Liver (tissue), 9 donors: ENCODE data around the gene OTOA. TPM values are rescaled to one million over a fixed set of nuclear protein-coding genes. Genes with fewer than 3 reads are reported as not detected.

Source experiments
- DNase-seq: peaks from one replicate; pipeline ENCODE4 v3.0.0-alpha.2; 2017; ENCODE audit warnings: low spot score
- H3K27ac ChIP-seq, 2 donors: one replicate each; pipeline ENCODE4 v1.7.0; 2013; ENCODE audit warnings: inconsistent platforms in 2 of 2, low read length in 2 of 2, control low read depth in 1 of 2, low read depth in 1 of 2, mild to moderate bottlenecking in 1 of 2
- H3K27me3 ChIP-seq, 4 donors: one replicate each; pipeline versions ENCODE4 v1.6.1 to v1.7.0; 2013; ENCODE audit warnings: low read length in 3 of 4, inconsistent platforms in 1 of 4, mild to moderate bottlenecking in 1 of 4, moderate library complexity in 1 of 4; ENCODE audit not compliant: control insufficient read depth in 4 of 4, insufficient read depth in 4 of 4
- H3K36me3 ChIP-seq, 4 donors: one replicate each; pipeline versions ENCODE4 v1.6.1 to v1.7.0; 2013; ENCODE audit warnings: low read length in 3 of 4, mild to moderate bottlenecking in 3 of 4, low read depth in 1 of 4, moderate library complexity in 1 of 4; ENCODE audit not compliant: control insufficient read depth in 4 of 4, insufficient read depth in 3 of 4
- H3K4me1 ChIP-seq, 4 donors: one replicate each; pipeline versions ENCODE4 v1.6.1 to v1.7.0; 2013; ENCODE audit warnings: low read length in 3 of 4, mild to moderate bottlenecking in 3 of 4, moderate library complexity in 1 of 4; ENCODE audit not compliant: control insufficient read depth in 4 of 4, insufficient read depth in 4 of 4
- H3K4me3 ChIP-seq, 3 donors: one replicate each; pipeline versions ENCODE4 v1.6.1 to v1.7.0; 2013; ENCODE audit warnings: low read length in 3 of 3, control low read depth in 1 of 3, low read depth in 1 of 3, mild to moderate bottlenecking in 1 of 3
- H3K9ac ChIP-seq, 2 donors: one replicate each; pipeline ENCODE4 v1.7.0; 2013; ENCODE audit warnings: low read length in 2 of 2, mild to moderate bottlenecking in 2 of 2, moderate library complexity in 2 of 2, control low read depth in 1 of 2, low read depth in 1 of 2
- H3K9me3 ChIP-seq, 4 donors: one replicate each; pipeline versions ENCODE4 v1.6.1 to v1.7.0; 2013; ENCODE audit warnings: low read length in 3 of 4; ENCODE audit not compliant: control insufficient read depth in 4 of 4
- FOXA1 ChIP-seq: IDR thresholded peaks from 2 replicates; pipeline ENCODE4 v1.6.1; 2016; ENCODE audit warnings: antibody characterized with exemption
- FOXA2 ChIP-seq: IDR thresholded peaks from 2 replicates; pipeline ENCODE4 v1.6.1; 2016; ENCODE audit warnings: antibody characterized with exemption
- HNF4A ChIP-seq, 2 donors: conservative IDR thresholded peaks; 2 replicates each; pipeline ENCODE4 v1.6.1; 2016; ENCODE audit warnings: antibody characterized with exemption in 2 of 2, mild to moderate bottlenecking in 2 of 2
- HNF4G ChIP-seq: IDR thresholded peaks from 2 replicates; pipeline ENCODE4 v1.6.1; 2016; ENCODE audit warnings: antibody characterized with exemption
- JUND ChIP-seq, 2 donors: IDR thresholded peaks; 2 replicates each; pipeline ENCODE4 v1.6.1; 2016; ENCODE audit warnings: antibody characterized with exemption in 2 of 2
- NR2F2 ChIP-seq: IDR thresholded peaks from 2 replicates; pipeline ENCODE4 v1.6.1; 2016; ENCODE audit warnings: antibody characterized with exemption
- RAD21 ChIP-seq, 2 donors: IDR thresholded peaks; 2 replicates each; pipeline ENCODE4 v1.6.1; 2016; ENCODE audit warnings: antibody characterized with exemption in 2 of 2, mild to moderate bottlenecking in 2 of 2
- RXRA ChIP-seq, 2 donors: IDR thresholded peaks; 2 replicates each; pipeline ENCODE4 v1.6.1; 2017 to 2018; ENCODE audit warnings: antibody characterized with exemption in 2 of 2, mild to moderate bottlenecking in 1 of 2
- SP1 ChIP-seq: IDR thresholded peaks from 2 replicates; pipeline ENCODE4 v1.6.1; 2018; ENCODE audit warnings: antibody characterized with exemption, mild to moderate bottlenecking
- TAF1 ChIP-seq: conservative IDR thresholded peaks from 2 replicates; pipeline ENCODE4 v1.6.1; 2016; ENCODE audit warnings: antibody characterized with exemption, mild to moderate bottlenecking
- YY1 ChIP-seq: IDR thresholded peaks from 2 replicates; pipeline ENCODE4 v1.6.1; 2016; ENCODE audit warnings: antibody characterized with exemption, mild to moderate bottlenecking
- WGBS: extraction: QIAGEN DNeasy Blood & Tissue Kit; methylation state at CpG from one replicate; pipeline ENCODE4 v1.1.7; 2013; 5-methylcytosine and 5-hydroxymethylcytosine counted together
- polyA plus RNA-seq, 2 donors: library from polyadenylated mRNA; stranded (reverse) in 1 of 2; unstranded in 1 of 2; fragments of 200-250 nt in 1 of 2; fragments of >200 nt in 1 of 2; fragmentation: Nextera tagmentation in 1 of 2; extraction: Ambion mirVana in 1 of 2; gene quantifications; one replicate each; pipeline versions ENCODE4 v1.2.1 to v1.2.3, GENCODE V29; 2013 to 2015
- total RNA-seq, 2 donors: library from RNA; depleted of rRNA; stranded (reverse); fragments of >200 nt; gene quantifications; one replicate each; pipeline ENCODE4 v1.2.3, GENCODE V29; 2014
- TF ChIP-seq, protein P1 (sequence below): IDR thresholded peaks from 2 replicates; pipeline ENCODE4 v1.6.1; 2016; ENCODE audit warnings: antibody characterized with exemption, mild to moderate bottlenecking
- TF ChIP-seq, protein P2 (sequence below): IDR thresholded peaks from 2 replicates; pipeline ENCODE4 v1.6.1; 2016; ENCODE audit warnings: antibody characterized with exemption
- TF ChIP-seq, protein P3 (sequence below): IDR thresholded peaks from 2 replicates; pipeline ENCODE4 v1.6.1; 2016; ENCODE audit warnings: antibody characterized with exemption
- TF ChIP-seq, protein P4 (sequence below): IDR thresholded peaks from 2 replicates; pipeline ENCODE4 v1.6.1; 2016; ENCODE audit warnings: antibody characterized with exemption
- TF ChIP-seq, protein P5 (sequence below): fragments of 150-350 bp; IDR thresholded peaks from 2 replicates; pipeline ENCODE4 v1.5.1; 2017; ENCODE audit warnings: improper control_type of control experiment, low read depth, low read length; ENCODE audit not compliant: missing input control
- donor health status: healthy.
- donor health status: healthy.
- donor health status: healthy.
- donor health status: healthy.
- donor health status: healthy.

OTOA gene
- total and polyA plus RNA-seq, 4 donors: 0.05 to 0.17 (median 0.10) TPM

DNA sequence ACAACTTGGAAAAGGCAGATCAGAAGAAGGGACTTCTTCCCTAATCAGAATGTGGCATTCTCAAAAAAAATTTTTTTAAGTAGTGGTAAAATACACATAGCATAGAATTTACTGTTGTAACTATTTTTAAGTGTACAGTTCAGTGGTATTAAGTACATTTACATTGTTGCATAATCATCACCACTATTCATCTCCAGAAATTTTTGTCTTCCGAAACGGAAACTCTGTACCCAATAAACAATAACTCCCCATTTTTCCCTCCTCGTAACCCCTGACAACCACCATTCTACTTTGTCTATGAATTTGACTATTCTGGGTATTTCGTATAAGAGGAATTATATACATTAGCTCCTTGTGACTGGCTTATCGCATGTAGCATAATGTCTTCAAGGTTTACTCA lies 45.5 kb upstream of the OTOA start:
- no peak overlapping the region for H3K4me3 ChIP-seq
- TF ChIP-seq, protein P1, sequence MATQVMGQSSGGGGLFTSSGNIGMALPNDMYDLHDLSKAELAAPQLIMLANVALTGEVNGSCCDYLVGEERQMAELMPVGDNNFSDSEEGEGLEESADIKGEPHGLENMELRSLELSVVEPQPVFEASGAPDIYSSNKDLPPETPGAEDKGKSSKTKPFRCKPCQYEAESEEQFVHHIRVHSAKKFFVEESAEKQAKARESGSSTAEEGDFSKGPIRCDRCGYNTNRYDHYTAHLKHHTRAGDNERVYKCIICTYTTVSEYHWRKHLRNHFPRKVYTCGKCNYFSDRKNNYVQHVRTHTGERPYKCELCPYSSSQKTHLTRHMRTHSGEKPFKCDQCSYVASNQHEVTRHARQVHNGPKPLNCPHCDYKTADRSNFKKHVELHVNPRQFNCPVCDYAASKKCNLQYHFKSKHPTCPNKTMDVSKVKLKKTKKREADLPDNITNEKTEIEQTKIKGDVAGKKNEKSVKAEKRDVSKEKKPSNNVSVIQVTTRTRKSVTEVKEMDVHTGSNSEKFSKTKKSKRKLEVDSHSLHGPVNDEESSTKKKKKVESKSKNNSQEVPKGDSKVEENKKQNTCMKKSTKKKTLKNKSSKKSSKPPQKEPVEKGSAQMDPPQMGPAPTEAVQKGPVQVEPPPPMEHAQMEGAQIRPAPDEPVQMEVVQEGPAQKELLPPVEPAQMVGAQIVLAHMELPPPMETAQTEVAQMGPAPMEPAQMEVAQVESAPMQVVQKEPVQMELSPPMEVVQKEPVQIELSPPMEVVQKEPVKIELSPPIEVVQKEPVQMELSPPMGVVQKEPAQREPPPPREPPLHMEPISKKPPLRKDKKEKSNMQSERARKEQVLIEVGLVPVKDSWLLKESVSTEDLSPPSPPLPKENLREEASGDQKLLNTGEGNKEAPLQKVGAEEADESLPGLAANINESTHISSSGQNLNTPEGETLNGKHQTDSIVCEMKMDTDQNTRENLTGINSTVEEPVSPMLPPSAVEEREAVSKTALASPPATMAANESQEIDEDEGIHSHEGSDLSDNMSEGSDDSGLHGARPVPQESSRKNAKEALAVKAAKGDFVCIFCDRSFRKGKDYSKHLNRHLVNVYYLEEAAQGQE: no peak
- TF ChIP-seq, protein P2, sequence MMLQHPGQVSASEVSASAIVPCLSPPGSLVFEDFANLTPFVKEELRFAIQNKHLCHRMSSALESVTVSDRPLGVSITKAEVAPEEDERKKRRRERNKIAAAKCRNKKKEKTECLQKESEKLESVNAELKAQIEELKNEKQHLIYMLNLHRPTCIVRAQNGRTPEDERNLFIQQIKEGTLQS: no peak
- no peak for DNase-seq
- H3K9ac ChIP-seq: no peak overlapping the region
- no peaks in the 10 kb centered on the region for H3K27me3 ChIP-seq
- WGBS: 97% methylated on average over 5 of the region's 5 CpGs
- H3K4me1 ChIP-seq: no peaks in the 10 kb centered on the region
- no peaks in the 10 kb centered on the region for H3K9me3 ChIP-seq
- H3K36me3 ChIP-seq: peaks cover 0 to 4% (median 3%) of the 10 kb centered on the region in 4 donors
- H3K27ac ChIP-seq: no peak overlapping the region

DNA sequence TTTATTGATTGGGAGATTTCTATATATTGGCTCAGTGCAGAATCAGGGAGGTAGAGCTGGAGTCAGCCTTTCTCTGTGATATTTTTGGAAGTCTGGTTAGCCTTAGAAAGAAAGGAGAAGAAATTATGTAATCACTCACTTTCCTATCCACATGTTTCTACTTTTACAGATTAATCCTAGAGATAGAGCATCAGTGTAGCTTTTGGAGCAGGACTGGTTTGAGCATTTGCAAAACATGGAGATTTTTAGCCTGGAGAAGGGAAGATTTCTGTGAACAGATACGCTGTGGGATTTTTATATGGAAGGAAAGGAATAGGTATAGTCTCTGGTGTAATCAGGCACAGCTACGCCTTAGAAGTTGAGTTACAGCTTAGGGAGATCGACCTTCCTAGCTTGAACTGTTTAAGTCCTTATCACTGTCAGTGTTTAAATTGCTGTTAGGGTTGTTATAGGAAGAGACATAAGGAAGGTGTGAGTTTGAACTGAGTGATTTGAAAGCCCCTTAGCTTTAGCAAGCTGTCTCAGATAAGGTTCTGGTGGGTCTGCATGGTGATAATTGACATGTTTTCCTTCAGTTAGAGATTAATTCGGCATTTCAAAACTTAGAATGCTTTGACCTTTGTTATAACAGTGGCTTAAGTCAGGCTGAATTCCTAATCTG lies 43.9 kb upstream of the OTOA start:
- 89% methylated on average over 4 of the region's 4 CpGs for WGBS
- H3K27me3 ChIP-seq: no peaks in the 10 kb centered on the region
- H3K9ac ChIP-seq: no peak overlapping the region
- no peak overlapping the region for H3K4me3 ChIP-seq
- no peaks in the 10 kb centered on the region for H3K4me1 ChIP-seq
- no peaks in the 10 kb centered on the region for H3K9me3 ChIP-seq
- DNase-seq: no peak
- H3K27ac ChIP-seq: no peak overlapping the region
- H3K36me3 ChIP-seq: peaks cover 0 to 3% (median 1%) of the 10 kb centered on the region in 4 donors
- TF ChIP-seq, protein P1: no peak
- TF ChIP-seq, protein P3, sequence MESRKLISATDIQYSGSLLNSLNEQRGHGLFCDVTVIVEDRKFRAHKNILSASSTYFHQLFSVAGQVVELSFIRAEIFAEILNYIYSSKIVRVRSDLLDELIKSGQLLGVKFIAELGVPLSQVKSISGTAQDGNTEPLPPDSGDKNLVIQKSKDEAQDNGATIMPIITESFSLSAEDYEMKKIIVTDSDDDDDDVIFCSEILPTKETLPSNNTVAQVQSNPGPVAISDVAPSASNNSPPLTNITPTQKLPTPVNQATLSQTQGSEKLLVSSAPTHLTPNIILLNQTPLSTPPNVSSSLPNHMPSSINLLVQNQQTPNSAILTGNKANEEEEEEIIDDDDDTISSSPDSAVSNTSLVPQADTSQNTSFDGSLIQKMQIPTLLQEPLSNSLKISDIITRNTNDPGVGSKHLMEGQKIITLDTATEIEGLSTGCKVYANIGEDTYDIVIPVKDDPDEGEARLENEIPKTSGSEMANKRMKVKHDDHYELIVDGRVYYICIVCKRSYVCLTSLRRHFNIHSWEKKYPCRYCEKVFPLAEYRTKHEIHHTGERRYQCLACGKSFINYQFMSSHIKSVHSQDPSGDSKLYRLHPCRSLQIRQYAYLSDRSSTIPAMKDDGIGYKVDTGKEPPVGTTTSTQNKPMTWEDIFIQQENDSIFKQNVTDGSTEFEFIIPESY: no peak
- TF ChIP-seq RXRA (IDR thresholded peaks at IDR 0.05): no peak
- TF ChIP-seq RAD21 (IDR thresholded peaks at IDR 0.05): no peak
- TF ChIP-seq, protein P4, sequence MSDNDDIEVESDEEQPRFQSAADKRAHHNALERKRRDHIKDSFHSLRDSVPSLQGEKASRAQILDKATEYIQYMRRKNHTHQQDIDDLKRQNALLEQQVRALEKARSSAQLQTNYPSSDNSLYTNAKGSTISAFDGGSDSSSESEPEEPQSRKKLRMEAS: no peak
- TF ChIP-seq, protein P5, sequence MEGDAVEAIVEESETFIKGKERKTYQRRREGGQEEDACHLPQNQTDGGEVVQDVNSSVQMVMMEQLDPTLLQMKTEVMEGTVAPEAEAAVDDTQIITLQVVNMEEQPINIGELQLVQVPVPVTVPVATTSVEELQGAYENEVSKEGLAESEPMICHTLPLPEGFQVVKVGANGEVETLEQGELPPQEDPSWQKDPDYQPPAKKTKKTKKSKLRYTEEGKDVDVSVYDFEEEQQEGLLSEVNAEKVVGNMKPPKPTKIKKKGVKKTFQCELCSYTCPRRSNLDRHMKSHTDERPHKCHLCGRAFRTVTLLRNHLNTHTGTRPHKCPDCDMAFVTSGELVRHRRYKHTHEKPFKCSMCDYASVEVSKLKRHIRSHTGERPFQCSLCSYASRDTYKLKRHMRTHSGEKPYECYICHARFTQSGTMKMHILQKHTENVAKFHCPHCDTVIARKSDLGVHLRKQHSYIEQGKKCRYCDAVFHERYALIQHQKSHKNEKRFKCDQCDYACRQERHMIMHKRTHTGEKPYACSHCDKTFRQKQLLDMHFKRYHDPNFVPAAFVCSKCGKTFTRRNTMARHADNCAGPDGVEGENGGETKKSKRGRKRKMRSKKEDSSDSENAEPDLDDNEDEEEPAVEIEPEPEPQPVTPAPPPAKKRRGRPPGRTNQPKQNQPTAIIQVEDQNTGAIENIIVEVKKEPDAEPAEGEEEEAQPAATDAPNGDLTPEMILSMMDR: no peak
- TF ChIP-seq HNF4A (conservative IDR thresholded peaks at IDR 0.05): no peak
- no peak for TF ChIP-seq FOXA1
- no peak for TF ChIP-seq HNF4G
- no peak for TF ChIP-seq FOXA2
- TF ChIP-seq NR2F2: no peak
- TF ChIP-seq TAF1: no peak
- no peak for TF ChIP-seq YY1
- no peak for TF ChIP-seq JUND (IDR thresholded peaks at IDR 0.05)
- TF ChIP-seq, protein P2: no peak
- no peak for TF ChIP-seq SP1
